Measurements from ENCODE around the gene PAX2.

PAX2 gene

DNA sequence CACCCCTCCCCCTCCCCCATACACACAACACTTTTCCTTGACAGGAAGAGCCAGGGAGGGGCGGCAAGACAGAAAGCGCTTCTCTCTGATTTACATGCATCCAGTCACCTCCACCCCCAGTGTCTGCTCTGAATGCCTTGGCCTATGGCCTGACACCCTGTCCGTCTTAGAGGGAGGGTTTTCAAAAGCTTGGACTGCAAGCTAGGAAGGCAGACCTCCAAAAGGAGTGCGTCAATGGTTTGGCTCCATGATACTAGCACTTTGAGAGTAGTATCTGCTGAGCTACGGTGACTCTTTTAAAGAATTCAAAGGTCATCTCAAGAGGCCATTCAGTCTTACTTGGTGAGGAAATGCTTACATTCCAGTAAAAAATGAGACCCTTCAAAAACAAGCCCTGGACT lies 20.3 kb upstream of the PAX2 start:
- DNase-seq, result no peak

DNA sequence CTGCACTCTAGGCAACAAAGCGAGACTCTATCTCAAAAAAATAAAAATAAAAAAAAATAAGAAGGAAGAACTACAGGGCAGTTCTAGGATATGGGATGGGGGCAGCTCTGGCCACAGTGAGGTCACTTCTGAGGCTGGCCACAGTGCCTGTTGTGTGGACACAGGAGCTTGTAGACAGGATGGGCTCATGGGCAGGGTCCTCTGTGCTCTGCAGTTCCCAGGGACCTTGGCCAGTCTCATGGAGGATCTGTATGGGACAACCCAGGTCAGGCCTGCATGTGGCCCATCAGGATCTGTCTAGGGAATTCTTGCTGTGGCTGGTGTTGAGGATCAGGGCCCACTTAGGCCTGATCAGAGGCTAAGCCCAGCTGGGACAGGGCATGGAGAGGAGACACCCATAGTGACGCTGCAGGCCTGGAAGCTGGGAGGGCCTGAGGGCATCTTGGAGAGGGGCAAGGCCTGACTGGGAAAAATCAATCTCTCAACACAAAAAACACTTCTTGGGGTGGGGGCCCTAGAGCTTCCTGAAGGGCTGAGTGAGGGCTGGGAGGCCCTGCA lies 19.4 kb upstream of the PAX2 start:
- DNase-seq, result no peak

DNA sequence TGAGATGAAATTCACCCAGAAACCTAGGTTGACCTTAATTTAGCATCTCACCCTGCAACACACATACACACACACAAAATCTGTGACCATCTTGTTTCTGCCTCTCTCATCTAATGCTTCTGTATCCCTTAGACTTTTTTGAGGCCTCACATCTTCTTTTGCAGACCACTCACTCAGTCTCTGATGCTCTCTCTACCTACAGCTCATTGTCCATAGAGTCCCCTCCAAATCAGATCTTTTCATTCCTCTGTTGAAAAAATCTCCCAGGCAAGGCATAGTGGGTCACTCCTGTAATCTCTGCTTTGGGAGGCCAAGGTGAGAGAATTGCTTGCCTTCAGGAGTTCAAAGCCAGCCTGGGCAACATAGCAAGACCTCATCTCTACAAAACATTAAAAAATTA lies 17.6 kb upstream of the PAX2 start:
- DNase-seq, result no peak

DNA sequence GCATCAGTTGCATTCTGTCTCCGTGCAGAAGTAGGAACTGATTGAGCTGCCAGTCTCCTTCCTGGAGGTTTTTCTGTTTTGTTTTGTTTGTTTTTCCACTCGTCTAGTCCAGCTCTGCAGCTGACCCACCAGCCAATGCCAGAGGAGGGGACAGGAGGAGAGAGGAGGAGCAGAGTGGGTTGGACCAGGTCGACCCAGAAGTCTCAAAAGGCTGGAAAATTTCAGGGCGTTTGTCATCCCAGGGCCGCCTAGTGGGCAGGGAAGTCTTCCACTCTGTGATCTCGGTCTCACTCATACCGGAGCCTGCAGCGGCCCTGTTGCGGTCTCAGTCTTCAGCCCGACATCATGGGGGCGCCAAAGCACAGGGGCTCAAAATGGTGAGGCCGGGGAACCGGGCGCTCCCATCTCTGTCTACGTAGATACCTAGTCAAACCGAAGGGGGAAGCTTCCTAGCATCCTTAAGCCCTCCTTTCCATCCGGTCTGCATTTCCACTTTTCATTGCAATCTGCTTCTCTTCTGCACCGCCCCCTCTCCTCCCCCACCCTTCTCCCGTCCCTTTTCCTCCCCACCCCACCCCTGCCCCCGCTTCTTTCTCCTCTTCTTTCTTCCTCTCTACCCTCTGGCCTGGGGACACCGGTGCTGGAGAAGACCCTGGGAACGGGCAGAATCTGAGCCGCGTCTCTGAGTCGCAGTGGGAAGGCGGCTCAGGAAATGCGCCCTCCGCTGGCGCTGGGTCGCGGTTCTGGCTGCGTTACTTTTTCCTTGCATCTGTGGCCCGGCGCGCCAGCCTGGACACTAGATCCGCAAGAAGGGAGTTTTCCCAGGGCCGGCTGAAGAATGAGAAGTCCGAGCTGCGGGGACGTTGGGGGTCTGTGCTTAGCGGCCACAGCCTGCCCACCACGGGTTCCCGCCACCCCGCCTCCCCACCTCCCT lies 16.2 kb upstream of the PAX2 start:
- DNase-seq, result no peak

DNA sequence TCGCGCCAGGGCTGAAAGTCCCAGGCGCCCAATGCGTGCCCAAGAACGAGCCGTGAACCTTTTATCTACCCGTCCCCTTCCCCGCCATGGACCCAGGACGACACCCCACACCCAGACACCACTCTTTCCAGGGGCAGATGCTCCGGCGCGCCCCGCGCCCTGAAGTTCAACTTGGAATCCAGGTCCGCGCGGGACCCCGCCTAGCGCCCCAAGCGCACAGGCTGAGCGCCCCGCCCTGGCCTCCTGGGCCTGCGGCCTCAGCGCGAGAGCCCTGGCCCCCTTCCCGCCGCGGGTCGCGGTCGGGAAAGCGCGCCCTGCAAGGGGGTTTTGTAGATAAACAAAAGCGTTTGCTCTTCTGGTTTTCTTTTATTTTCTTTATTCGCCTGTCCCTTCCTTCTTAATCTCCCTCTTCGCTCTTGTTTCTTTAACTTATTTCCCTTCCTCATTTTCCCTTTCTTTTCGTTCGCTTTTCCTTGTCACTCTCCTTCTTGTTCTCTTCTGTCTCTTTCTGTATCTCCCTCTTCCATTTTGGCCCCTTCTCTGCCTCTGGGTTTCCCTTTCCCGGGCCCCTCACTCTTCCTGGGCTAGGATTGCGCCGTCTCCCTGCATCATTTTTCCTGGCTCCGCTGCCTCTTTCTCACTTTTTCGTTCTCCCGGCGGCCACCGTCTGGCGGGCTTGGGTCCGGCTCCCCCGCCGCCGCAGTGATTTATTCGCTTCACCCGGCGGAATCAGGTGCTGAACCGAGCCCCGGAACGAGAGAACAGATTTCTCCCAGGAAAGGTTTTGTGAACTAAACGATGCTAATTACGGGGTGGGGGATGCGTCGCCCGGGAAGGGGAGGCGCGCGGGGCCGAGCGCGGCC lies 15.3 kb upstream of the PAX2 start:
- DNase-seq, result no peak

DNA sequence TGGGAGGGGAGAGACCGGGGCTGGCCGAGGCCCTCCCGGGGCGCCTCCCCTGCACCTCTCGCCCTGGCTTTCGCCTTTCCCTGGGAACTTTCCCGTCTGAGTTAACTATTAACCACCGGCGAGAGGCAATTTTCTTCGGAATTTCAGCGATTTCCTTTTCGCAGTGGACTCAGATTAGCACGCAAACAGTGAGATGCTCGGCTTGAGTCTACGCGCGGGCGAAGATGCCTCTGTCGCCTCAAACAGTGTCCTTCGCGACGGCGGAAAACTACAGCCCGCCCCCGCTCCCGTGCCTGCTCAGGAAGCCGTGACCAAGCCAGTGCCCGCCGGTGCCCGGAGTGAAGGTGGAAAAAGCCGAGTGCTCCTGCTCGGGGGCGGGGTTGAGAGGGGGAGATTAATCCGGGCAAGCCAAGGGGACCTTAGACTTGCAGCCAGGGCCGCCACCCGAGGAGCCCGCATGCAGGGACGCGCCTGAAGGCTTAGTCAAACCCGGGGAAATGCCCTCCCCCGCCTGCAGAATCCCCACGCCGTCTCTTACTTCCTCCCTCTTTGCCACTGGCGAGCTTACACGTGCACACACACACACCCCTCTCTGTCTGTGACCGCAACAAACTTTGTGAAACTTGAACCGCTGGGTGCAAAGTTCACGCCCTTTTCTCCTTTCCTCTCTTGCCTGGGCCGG lies 14.5 kb upstream of the PAX2 start:
- no peak for DNase-seq

DNA sequence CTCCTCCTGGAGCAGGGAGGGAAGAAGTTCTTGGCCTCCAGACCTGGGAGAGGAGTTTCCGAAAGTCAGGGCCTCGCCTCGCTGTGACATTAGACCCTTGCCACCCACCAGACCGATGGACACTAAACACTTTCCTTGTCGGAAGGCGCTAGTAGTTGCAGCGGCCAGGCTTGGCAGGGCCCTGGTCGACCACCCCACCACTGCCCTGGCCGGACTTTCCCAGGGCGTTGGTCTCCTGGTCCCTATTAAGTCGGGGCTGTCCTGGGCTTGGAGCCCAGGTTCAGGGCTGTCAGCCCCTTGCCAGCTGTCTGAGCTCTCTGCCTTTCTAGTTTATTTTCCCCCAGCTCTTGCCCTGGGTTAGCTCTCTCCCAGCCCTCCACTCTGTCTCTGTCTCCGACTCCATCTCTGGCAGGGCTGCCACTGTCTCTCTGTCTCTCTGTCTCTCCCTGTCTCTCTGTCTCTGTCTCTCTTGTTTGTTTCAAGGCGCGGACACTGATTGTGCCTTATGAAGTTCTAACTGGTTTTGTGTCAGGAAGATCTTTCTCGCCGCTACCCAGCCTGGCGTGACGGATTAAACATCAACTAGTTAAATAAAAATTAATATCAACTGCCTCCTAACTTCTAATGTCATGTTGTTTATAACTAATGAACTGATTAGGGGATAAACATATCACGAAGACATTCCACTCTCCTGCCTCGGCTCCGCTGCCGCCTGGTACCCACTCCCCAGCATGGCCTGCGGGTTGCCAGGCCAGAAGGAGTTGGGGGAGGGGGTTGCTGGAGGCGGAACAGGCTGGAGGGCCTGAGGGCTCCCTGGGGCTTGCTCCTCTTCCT lies 13.8 kb upstream of the PAX2 start:
- no peak for DNase-seq

DNA sequence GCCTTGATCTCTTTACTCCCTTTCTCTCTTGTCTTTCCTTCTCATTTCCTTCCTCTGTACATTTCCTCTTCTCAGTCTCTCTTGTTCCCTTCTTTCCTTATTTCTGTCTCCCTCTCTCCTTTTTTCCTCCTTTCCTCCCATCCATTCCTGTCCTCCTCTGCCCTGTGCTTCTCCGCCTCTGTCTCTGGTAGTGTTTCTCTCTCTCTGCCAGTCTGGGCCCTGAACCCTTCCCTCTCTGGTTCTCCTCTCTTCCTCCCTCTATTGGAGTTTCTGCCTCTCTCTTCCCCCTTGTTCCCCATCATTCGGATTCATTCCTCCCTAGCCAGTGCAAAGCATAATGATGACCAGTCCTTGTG lies 13.2 kb upstream of the PAX2 start:
- no peak for DNase-seq

DNA sequence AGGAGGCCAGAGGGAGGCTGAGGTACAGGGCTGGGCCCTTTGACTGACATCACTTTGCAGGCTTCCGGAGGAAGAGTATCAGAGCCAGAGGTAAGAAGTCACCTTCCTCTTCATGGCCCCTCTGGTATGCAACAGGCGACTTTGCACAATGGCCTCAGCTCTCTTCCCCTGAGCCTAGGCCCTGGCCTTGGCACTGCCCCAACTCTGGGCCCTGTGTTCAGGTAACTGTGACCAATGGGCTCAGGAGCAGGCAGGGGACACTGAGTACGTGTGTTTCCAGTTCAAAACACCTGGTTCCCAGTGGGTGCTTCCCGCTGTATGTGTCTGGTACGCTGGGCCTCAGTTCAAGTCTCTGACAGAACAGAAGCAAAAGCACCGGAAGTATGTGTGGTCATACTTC lies 12.1 kb upstream of the PAX2 start:
- DNase-seq, result no peak

DNA sequence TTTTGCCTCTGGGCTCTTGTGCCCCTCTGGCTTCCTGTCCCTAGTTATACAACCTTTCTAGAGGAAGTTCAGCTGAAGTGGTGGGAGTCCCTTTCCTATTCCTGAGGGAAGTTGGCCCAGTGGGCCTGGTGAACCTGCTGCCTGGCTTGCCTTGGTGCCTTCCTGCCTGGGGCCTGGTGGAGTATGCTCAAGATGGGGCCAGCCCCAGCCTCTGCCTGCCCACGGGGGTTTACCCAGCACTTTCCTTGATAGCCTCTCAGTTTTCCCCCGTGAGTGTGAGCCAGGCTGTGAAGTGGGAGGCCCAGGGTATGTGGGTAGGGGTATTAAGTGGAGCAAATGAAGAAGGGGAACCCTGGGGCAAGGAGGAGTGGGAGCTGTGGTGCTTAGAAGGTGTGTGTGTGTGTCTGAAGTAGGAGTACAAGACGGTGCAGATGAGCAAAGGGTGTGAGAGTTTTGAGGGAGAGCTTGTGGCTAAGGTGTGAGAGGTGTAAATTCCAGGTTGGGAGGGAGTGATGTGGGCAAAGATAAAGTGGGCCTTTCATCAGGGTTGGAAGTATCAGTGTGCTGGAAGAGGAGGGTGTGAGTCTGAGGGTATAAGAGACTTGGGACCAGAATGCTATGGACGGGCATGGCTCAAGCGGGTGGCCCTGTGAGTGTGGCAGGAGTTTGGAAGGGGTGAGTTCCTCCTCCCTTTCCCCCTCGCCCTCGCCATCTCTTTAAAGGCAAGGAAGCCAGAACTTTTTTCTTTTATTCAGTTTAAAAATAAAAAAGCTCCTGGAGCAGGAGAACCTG lies 10.9 kb upstream of the PAX2 start:
- no peak for DNase-seq

DNA sequence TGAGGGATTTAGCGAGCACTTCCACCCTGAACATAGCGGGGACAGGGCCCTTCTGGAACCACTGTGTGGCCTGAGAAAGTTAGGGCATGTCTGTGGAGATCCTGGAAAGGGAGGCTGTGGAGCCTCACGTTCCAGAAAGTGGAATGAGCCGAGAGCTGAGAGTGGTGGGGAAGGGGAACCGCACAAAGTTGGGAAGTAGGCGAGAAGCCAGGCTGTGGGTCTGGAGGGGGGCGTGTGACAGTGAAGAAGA lies 10.4 kb upstream of the PAX2 start:
- DNase-seq, result no peak

DNA sequence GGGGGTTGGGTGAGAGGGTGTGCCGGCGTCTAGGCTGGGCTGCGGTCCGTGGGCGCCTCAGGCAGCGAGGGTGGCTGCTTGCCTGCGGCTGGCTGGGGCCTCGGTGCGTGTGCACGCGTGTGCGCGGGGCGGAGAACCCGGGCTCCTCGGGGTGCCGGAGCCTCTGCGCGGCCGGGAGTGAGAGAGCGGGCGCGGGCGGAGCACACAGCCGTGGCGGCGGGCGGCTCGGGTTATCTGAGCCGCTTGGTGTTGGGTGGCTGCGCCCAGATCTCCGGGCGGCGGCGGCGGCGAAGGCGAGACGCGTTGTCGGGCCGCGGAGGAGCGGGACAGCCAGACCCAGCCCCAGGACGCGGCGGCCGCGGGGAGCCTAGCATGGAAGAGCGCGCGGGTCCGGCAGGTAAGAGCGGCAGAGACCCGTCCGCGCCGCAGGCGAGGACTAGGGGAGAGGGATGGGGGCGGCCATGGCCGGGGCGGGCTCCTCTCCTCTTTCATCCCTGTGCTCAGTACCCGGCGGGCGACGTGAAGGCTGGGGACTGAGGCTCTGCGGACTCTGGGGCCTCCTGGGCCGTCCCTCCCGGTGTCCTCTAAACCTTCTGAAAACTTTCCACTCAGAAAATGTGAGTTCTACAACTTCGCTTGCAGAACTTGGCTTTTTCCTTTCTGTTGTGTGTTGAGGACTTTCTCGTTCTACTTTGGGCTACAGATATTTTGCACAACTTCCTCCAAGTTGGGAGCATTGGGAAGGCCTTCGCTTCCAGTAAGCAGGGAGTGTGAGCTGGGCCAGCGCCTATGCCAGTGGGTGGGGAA lies 9.8 kb upstream of the PAX2 start:
- DNase-seq, result no peak

DNA sequence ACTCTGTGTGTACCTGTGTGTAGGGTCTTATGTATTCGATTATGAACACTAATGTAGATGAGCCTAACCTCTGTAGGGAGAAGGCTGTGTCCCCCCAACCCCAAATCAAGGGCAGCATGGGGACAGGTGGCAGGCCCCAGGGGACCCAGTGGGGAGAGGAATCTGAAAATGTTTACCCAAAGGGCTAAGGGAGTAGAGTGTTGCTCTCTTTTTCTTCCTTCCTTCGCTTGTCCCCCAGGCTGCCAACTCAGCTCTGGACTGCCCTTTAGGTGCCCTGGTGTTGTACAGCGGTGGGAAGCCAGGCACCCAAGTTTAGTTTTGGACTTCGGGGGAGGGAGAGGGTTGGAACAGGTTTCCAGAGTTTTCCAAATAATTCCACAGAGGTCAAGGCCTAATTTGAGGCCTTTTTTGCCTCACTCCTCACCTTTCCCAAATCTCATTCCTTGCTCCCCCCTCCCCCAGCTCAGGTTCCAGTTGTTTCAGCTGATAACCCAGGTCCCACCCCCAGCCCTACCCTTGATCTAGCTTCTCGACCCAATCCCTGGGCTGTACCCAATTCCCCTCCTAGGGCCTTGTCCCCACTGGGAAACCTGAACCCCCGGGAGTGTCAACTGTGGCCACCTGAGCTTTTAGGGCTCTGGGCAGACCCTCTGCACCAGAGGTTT lies 9.1 kb upstream of the PAX2 start:
- no peak for DNase-seq

DNA sequence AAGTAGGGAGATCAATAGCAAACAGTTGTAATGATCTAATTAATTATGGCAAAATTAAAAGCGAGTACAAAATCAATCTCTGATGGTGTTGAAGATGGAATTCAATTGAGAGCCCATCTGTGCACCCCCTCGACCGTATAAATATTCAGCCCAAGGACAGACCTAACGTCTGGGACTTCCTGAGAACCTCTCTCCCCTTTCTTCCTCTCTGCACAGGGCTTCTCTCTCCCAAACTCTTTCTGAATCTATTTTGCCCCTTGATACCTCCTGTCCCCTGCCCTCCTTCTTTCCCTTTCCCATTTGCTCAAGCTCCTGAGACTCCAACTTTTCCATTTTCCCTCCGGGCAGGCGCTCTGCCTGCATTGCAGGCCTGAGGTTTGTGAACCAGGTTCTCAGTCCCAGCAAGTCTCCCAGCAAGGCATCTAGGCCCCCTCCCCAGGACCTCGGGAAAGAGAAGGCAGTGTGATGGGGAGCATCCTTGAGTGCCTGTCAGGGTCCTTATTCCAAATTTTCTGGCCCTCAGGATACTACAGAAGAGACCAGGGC lies 8.5 kb upstream of the PAX2 start:
- DNase-seq, result no peak

DNA sequence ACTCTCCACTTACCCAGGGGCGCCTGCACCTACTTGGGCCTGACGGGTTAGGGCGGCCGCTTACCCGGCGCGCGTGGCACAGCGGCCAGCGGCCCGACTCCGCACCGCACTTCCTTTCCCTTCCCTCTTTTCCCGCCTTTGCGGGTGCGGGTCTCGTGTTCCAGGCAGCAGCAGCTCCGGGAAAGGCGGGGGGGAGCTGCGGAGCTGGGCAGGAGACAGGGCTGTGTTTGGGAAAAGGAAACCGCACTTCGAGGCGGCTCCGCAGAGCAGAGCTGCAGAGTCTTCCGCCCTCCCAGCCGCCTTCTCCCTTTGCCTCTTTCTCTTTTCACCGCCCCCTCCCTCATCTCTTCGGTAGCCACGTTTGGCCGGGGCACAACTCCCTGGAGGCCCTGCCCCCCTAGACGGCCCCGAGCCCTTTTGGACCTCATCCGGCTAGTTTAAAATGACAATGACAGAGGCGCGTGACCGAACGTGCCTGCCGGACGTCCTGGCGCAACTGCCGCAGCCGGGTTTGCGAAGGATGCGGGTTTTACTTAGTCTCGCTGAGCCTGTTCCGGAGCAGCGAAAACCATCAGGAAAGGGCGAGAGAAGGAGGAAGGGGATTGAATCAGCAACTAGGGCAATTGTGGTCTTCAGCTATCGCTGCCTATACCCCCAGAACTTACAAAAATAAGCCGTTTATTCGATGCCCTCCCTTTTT lies 7.9 kb upstream of the PAX2 start:
- no peak for DNase-seq

DNA sequence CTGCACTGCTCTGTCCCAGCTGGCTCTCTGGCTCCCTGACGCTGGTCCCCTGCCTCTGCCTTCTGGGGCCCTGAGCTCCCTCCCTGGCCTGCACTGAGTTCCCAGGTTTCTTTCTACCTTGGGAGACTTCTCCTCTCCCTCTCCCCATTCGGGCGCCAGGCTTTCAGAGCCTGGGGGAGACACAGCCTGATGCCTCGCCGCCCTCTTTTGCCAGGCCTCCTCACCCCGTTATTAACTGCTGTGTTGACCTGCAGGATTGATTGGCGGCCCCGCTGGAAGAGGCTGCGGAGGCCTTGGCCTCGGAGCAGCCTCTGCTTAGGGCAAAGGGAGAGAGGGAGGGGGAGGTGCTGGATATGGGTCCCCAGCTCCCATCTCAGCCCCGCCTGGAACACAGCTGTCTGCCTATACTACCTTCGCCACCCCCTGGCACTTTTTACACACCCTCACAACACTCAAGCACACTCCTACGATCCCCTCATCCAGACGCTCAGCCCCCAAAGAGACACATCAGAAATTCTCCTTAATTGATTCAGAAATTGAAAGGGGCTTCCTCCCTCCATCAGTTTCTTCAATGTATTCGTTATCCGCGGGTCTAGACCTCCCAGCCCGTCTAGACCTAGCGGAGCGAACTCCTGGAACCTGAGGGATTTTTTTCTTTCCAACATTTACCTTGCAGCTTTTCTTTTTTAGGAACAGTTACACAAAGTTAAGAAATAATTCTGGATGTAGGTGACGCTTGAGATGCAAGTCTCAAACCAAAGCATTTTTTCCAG lies 7.1 kb upstream of the PAX2 start:
- DNase-seq, result no peak

DNA sequence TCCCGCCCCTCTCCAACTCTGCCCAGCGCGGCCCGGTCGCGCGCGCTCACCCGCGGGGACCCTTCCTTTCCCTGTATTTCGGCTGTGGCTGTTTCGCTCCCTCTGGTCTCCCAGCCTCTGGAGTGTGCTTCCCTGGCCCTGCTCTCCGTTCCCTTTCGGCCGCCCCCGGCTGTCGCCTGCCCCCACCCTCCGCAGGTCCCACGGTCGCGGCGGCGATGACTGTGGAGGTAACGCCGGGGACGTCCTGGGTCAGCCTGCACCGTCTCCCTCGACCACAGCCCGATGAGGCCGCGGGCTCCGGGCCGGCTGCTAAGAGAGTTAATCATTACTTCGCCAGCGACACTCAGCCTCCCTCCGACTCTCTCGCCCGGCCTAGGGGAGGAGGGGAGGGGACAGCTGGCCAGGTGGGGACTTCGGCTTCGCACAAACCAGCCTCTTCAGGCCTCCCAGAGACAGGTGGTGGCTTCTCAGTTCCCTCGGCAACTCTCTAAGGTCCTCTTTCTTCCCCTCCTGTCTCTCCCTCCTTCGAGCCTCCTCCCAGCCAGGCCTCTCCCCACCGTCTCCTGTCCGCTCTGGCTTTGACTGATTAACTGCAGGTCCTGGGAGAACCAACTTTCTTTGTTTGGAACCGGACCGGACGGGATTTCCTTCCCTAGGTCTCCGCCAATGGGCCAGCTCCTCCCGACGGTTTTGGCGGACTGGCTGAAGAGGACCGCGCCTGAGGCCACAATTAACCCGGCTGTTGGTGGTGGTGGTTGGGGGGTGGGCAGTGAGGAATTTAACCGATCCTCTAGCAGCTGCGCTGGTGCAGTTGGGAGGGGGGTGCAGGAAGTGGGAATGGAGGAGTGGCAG lies 5.6 kb upstream of the PAX2 start:
- peak; percentile 24 for DNase-seq

All from NCI-H524 treated with DMSO at 0.1 percent for 48 hours (cell line).